GM19035 (cell line): ENCODE data around the gene ZNF444.

Source experiments
- ATAC-seq: cut with Tn5 transposase; IDR thresholded peaks from one replicate; pipeline ENCODE4 v1.9.1; 2021; ENCODE audit not compliant: unreplicated experiment

The ZNF444 gene

GRCh38 chr19:56106993-56107392, 34.1 kb upstream of the ZNF444 start:
- no peak for ATAC-seq

- ATAC-seq = no peak
Observed at GRCh38 chr19:56107626-56108351, 33.3 kb upstream of the ZNF444 start.

GRCh38 chr19:56108447-56109195, 32.5 kb upstream of the ZNF444 start:
- ATAC-seq = no peak

- ATAC-seq = no peak
Observed at GRCh38 chr19:56109226-56109625, 31.9 kb upstream of the ZNF444 start.

GRCh38 chr19:56110515-56111448, 30.3 kb upstream of the ZNF444 start:
- no peak for ATAC-seq

GRCh38 chr19:56111601-56112312, 29.3 kb upstream of the ZNF444 start:
- peak; percentile 85 for ATAC-seq

GRCh38 chr19:56112313-56112709, 28.8 kb upstream of the ZNF444 start:
- no peak for ATAC-seq

GRCh38 chr19:56113074-56113632, 27.9 kb upstream of the ZNF444 start:
- no peak for ATAC-seq

- ATAC-seq = no peak
Observed at GRCh38 chr19:56114051-56114777, 26.9 kb upstream of the ZNF444 start.

GRCh38 chr19:56114778-56115110, 26.3 kb upstream of the ZNF444 start:
- no peak for ATAC-seq

- no peak for ATAC-seq
Observed at GRCh38 chr19:56115490-56115889, 25.6 kb upstream of the ZNF444 start.

GRCh38 chr19:56116606-56117005, 24.5 kb upstream of the ZNF444 start:
- no peak for ATAC-seq

GRCh38 chr19:56117376-56117884, 23.7 kb upstream of the ZNF444 start:
- no peak for ATAC-seq

GRCh38 chr19:56117889-56118288, 23.2 kb upstream of the ZNF444 start:
- ATAC-seq = no peak

- ATAC-seq = no peak
Observed at GRCh38 chr19:56118666-56119581, 22.2 kb upstream of the ZNF444 start.

- no peak for ATAC-seq
Observed at GRCh38 chr19:56119582-56119978, 21.5 kb upstream of the ZNF444 start.

- no peak for ATAC-seq
Observed at GRCh38 chr19:56120002-56120370, 21.1 kb upstream of the ZNF444 start.

GRCh38 chr19:56120371-56121179, 20.5 kb upstream of the ZNF444 start:
- peak; percentile 32 for ATAC-seq
